Measurements from ENCODE around the gene KBTBD12. TPM values are rescaled to one million over a fixed set of nuclear protein-coding genes. Genes with fewer than 3 reads are reported as not detected.

Gene KBTBD12
- total and polyA plus RNA-seq, 2 of the 13 experiments (the other 11 are each of a cell fraction or from before 2014, with no cell fraction given), result not detected

DNA sequence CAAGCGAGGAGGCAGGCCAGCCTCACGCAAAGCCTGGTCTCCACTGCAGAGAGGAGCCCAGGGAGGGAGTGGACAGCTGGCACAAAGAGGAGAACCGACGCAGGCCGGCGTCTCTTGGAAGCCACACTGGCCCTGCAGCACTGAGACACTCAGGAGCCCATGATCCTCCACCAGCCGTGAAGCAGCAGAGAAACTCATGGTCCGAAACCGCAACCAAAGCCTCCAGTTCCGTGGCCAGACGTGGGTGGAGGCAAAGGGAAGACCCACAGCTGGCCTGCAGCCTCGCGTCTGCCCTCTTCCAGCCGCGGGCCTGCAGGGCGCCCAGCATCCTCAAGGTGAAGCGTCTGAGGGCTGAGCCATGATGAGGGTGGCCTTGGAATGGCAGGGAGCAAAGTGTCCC is 75.0 kb downstream of the KBTBD12 start (continued):
- TF ChIP-seq RERE (CRISPR knock-in tag; IDR thresholded peaks at IDR 0.05; ENCODE audit: low read depth) (no peak), ZNF276 (CRISPR knock-in tag; IDR thresholded peaks at IDR 0.05; ENCODE audit: low read depth) (no peak), MTA1 (CRISPR knock-in tag; IDR thresholded peaks at IDR 0.05; ENCODE audit: borderline replicate concordance) (no peak), MAFG (CRISPR knock-in tag; IDR thresholded peaks at IDR 0.05) (no peak), ZNF629 (CRISPR knock-in tag; conservative IDR thresholded peaks at IDR 0.05) (no peak), PCBP1 (IDR thresholded peaks at IDR 0.05; ENCODE audit: borderline replicate concordance, low read depth, low read length) (no peak), NFYC (CRISPR knock-in tag; IDR thresholded peaks at IDR 0.05) (no peak)

Data from HepG2 (cell line).